H9 (cell line): ENCODE data around the gene TMEM186. TPM values are rescaled to one million over a fixed set of nuclear protein-coding genes. Genes with fewer than 3 reads are reported as not detected.

Source experiments
- DNase-seq: peaks from one replicate; pipeline ENCODE4 v3.0.0-alpha.2; 2017
- H2AFZ ChIP-seq: one replicate; pipeline ENCODE4 v1.6.1; 2013; ENCODE audit warnings: mild to moderate bottlenecking, low read length, control low read depth, moderate library complexity
- H2AK5ac ChIP-seq: 2 replicates; pipeline ENCODE4 v1.6.1; 2013; ENCODE audit warnings: low read length, control low read depth, mixed read lengths; ENCODE audit not compliant: insufficient read length
- H2BK120ac ChIP-seq: one replicate; pipeline ENCODE4 v1.6.1; 2013; ENCODE audit warnings: low read depth, mild to moderate bottlenecking, low read length, control low read depth, inconsistent platforms; ENCODE audit not compliant: poor library complexity, severe bottlenecking
- H2BK12ac ChIP-seq: 2 replicates; pipeline ENCODE4 v1.6.1; 2013; ENCODE audit warnings: low read length, control low read depth, mixed read lengths, low read depth; ENCODE audit not compliant: insufficient read length
- H2BK15ac ChIP-seq: 2 replicates; pipeline ENCODE4 v1.6.1; 2013; ENCODE audit warnings: low read depth, low read length, control low read depth
- H2BK20ac ChIP-seq: one replicate; pipeline ENCODE4 v1.6.1; 2013; ENCODE audit warnings: low read depth, mild to moderate bottlenecking, low read length, control low read depth, inconsistent platforms; ENCODE audit not compliant: poor library complexity, severe bottlenecking
- H2BK5ac ChIP-seq: 2 replicates; pipeline ENCODE4 v1.6.1; 2013; ENCODE audit warnings: low read length, control low read depth, mixed read lengths; ENCODE audit not compliant: insufficient read length
- H3K14ac ChIP-seq: 2 replicates; pipeline ENCODE4 v1.6.1; 2013; ENCODE audit warnings: low read length, control low read depth; ENCODE audit not compliant: insufficient read depth
- H3K18ac ChIP-seq: 2 replicates; pipeline ENCODE4 v1.6.1; 2013; ENCODE audit warnings: low read depth, mild to moderate bottlenecking, mixed read lengths, low read length, control low read depth; ENCODE audit not compliant: insufficient read length
- H3K23ac ChIP-seq: 2 replicates; pipeline ENCODE4 v1.6.1; 2013; ENCODE audit warnings: low read length, control low read depth, mixed read lengths, low read depth; ENCODE audit not compliant: insufficient read length
- H3K23me2 ChIP-seq: 2 replicates; pipeline ENCODE4 v1.6.1; 2013; ENCODE audit warnings: low read depth, mild to moderate bottlenecking, mixed read lengths, low read length, control low read depth; ENCODE audit not compliant: insufficient read length, poor library complexity, severe bottlenecking
- H3K27ac ChIP-seq: 2 replicates; pipeline ENCODE4 v1.5.1; 2013; ENCODE audit warnings: low read length, control low read depth, mixed read lengths, low read depth; ENCODE audit not compliant: insufficient read length
- H3K27me3 ChIP-seq: 2 replicates; pipeline ENCODE4 v1.6.1; 2013; ENCODE audit warnings: low read length, control low read depth, inconsistent platforms; ENCODE audit not compliant: insufficient read depth
- H3K4ac ChIP-seq: 2 replicates; pipeline ENCODE4 v1.6.1; 2013; ENCODE audit warnings: low read depth, mild to moderate bottlenecking, control low read depth, inconsistent platforms, low read length, moderate library complexity
- H3K4me1 ChIP-seq: 2 replicates; pipeline ENCODE4 v1.6.1; 2013; ENCODE audit warnings: low read length, control low read depth, inconsistent platforms; ENCODE audit not compliant: insufficient read depth
- H3K4me2 ChIP-seq: 2 replicates; pipeline ENCODE4 v1.6.1; 2013; ENCODE audit warnings: low read length, control low read depth, mixed read lengths; ENCODE audit not compliant: insufficient read length, insufficient read depth
- H3K56ac ChIP-seq: 2 replicates; pipeline ENCODE4 v1.6.1; 2013; ENCODE audit warnings: low read depth, mild to moderate bottlenecking, mixed read lengths, low read length, control low read depth; ENCODE audit not compliant: insufficient read length
- H3K79me1 ChIP-seq: 2 replicates; pipeline ENCODE4 v1.6.1; 2013; ENCODE audit warnings: low read depth, mild to moderate bottlenecking, moderate library complexity, low read length, control low read depth, inconsistent platforms; ENCODE audit not compliant: insufficient read depth, poor library complexity, severe bottlenecking
- H3K79me2 ChIP-seq: 2 replicates; pipeline ENCODE4 v1.6.1; 2013; ENCODE audit warnings: low read length, control low read depth, inconsistent platforms; ENCODE audit not compliant: insufficient read depth
- H3K9ac ChIP-seq: 2 replicates; pipeline ENCODE4 v1.6.1; 2013; ENCODE audit warnings: low read length, control low read depth, mixed read lengths; ENCODE audit not compliant: insufficient read length; ENCODE audit errors: extremely low read depth
- H3K9me3 ChIP-seq: one replicate; pipeline ENCODE4 v1.6.1; 2013; ENCODE audit warnings: low read depth, low read length, inconsistent platforms; ENCODE audit not compliant: control insufficient read depth
- H3T11ph ChIP-seq: one replicate; pipeline ENCODE4 v1.6.1; 2013; ENCODE audit warnings: mild to moderate bottlenecking, low read length, control low read depth, inconsistent platforms
- H4K20me1 ChIP-seq: one replicate; pipeline ENCODE4 v1.6.1; 2013; ENCODE audit not compliant: control insufficient read depth, insufficient read length, insufficient read depth
- H4K5ac ChIP-seq: 2 replicates; pipeline ENCODE4 v1.6.1; 2013; ENCODE audit warnings: low read depth, mild to moderate bottlenecking, mixed read lengths, low read length, control low read depth; ENCODE audit not compliant: insufficient read length
- H4K8ac ChIP-seq: replicated peaks from 2 replicates; pipeline ENCODE4 v1.6.1; 2013; ENCODE audit warnings: low read length, control low read depth, mixed read lengths, low read depth; ENCODE audit not compliant: insufficient read length
- H4K91ac ChIP-seq: 2 replicates; pipeline ENCODE4 v1.6.1; 2013; ENCODE audit warnings: low read depth, mild to moderate bottlenecking, moderate library complexity, mixed read lengths, low read length, control low read depth; ENCODE audit not compliant: insufficient read length
- H3K27ac Mint-ChIP-seq, 3 experiments: 2 replicates in 2 of 3; 3 replicates in 1 of 3; pipeline ENCODE4 v1.8.0; 2020 to 2021; ENCODE audit warnings: mixed read lengths in 3 of 3, mild to moderate bottlenecking in 1 of 3, moderate library complexity in 1 of 3
- H3K27me3 Mint-ChIP-seq: 2 replicates; pipeline ENCODE4 v1.8.0; 2021; ENCODE audit warnings: low read depth, mild to moderate bottlenecking, moderate library complexity, mixed read lengths
- H3K36me3 Mint-ChIP-seq, 3 experiments: 2 replicates in 2 of 3; 3 replicates in 1 of 3; pipeline ENCODE4 v1.8.0; 2020 to 2021; ENCODE audit warnings: low read depth in 3 of 3, mixed read lengths in 3 of 3; ENCODE audit not compliant: insufficient read depth in 1 of 3
- H3K4me1 Mint-ChIP-seq, 2 experiments: 2 replicates each; pipeline ENCODE4 v1.8.0; 2020; ENCODE audit warnings: mixed read lengths in 2 of 2
- H3K4me3 Mint-ChIP-seq, 2 experiments: 2 replicates in 1 of 2; 3 replicates in 1 of 2; pipeline ENCODE4 v1.8.0; 2020 to 2021; ENCODE audit warnings: mild to moderate bottlenecking in 2 of 2, mixed read lengths in 2 of 2, moderate library complexity in 1 of 2
- H3K9me3 Mint-ChIP-seq, 2 experiments: 2 replicates in 1 of 2; 3 replicates in 1 of 2; pipeline ENCODE4 v1.8.0; 2020; ENCODE audit warnings: mild to moderate bottlenecking in 2 of 2, mixed read lengths in 2 of 2, moderate library complexity in 1 of 2
- WGBS: extraction: QIAGEN DNeasy Blood & Tissue Kit; methylation state at CpG from one replicate; pipeline ENCODE4 v1.1.7; 2013; ENCODE audit warnings: missing lambda C conversion rate, low lambda C conversion rate, mixed read lengths; ENCODE audit not compliant: insufficient read length; ENCODE audit errors: extremely low coverage; 5-methylcytosine and 5-hydroxymethylcytosine counted together
- total RNA-seq: library from RNA; stranded (reverse); gene quantifications from 2 replicates; pipeline ENCODE4 v1.2.1, GENCODE V29; 2021
- TF ChIP-seq, protein P1 (sequence below): fragments of 200-600 bp; sonication (generic); conservative IDR thresholded peaks from 3 replicates; pipeline ENCODE4 v1.8.0; 2021; ENCODE audit warnings: antibody characterized with exemption, mild to moderate bottlenecking

The TMEM186 gene
- total RNA-seq, 1 experiment from 2014 or later: 9.6 TPM

DNA sequence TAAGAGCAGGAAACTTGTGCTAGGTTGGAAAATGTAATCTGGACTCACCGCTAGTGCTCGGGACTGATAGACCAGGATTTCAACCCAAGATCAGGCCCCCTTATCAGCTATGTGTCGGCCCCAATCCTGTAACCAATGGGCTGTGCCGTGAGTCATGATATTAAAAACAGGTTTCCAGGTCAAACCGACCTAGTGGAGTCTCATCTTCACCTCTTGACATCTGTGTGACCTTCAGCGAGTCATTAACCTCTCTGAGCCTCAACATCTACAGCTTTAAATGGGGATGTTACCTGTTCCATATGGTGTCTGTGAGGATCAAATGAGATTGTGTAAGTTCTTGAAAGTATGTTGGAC is 712 bp upstream of the TMEM186 start:
- peak overlapping the region; percentile 98 for H3K4me2 ChIP-seq
- H4K8ac ChIP-seq: no peak overlapping the region
- no peaks in the 10 kb centered on the region for H3K27me3 ChIP-seq
- no peak overlapping the region for H2BK15ac ChIP-seq
- H3K18ac ChIP-seq: no peak overlapping the region
- H4K91ac ChIP-seq: no peak overlapping the region
- Mint-ChIP-seq H3K36me3 (peaks cover 13 to 38% (median 37%) of the 10 kb centered on the region in 3 experiments; a peak in 6 of 7 replicates), H3K9me3 (no peaks in the 10 kb centered on the region), H3K4me1 (peaks cover 16 to 19% of the 10 kb centered on the region in 2 experiments), H3K27ac (peak overlapping the region in 1 of 3 experiments; percentile 77; a peak in 3 of 7 replicates), H3K4me3 (peak overlapping the region; percentile 93 to 95), H3K27me3 (no peaks in the 10 kb centered on the region)
- no peak overlapping the region for H2BK120ac ChIP-seq
- no CpG with 5 or more reads among the region's 6 CpGs for WGBS
- 0 out of 2 replicates have a peak, but pooled peaks cover 2% of the 10 kb centered on the region for H3K4me1 ChIP-seq
- no peak overlapping the region for H3T11ph ChIP-seq
- H3K14ac ChIP-seq: no peak overlapping the region
- no peak overlapping the region for H2AFZ ChIP-seq
- no peaks in the 10 kb centered on the region for H4K20me1 ChIP-seq
- H3K79me2 ChIP-seq: peaks cover 18% of the 10 kb centered on the region
- H3K9ac ChIP-seq: peak overlapping the region; percentile 86
- no peak overlapping the region for H3K56ac ChIP-seq
- H3K23me2 ChIP-seq: peaks cover 4% of the 10 kb centered on the region
- H4K5ac ChIP-seq: no peak overlapping the region
- no peaks in the 10 kb centered on the region for H3K79me1 ChIP-seq
- H2AK5ac ChIP-seq: no peak overlapping the region
- H2BK5ac ChIP-seq: no peak overlapping the region
- no peak for DNase-seq
- H3K9me3 ChIP-seq: no peaks in the 10 kb centered on the region
- no peak overlapping the region for H3K27ac ChIP-seq
- H2BK20ac ChIP-seq: no peak overlapping the region
- no peak overlapping the region for H2BK12ac ChIP-seq
- TF ChIP-seq, protein P1, sequence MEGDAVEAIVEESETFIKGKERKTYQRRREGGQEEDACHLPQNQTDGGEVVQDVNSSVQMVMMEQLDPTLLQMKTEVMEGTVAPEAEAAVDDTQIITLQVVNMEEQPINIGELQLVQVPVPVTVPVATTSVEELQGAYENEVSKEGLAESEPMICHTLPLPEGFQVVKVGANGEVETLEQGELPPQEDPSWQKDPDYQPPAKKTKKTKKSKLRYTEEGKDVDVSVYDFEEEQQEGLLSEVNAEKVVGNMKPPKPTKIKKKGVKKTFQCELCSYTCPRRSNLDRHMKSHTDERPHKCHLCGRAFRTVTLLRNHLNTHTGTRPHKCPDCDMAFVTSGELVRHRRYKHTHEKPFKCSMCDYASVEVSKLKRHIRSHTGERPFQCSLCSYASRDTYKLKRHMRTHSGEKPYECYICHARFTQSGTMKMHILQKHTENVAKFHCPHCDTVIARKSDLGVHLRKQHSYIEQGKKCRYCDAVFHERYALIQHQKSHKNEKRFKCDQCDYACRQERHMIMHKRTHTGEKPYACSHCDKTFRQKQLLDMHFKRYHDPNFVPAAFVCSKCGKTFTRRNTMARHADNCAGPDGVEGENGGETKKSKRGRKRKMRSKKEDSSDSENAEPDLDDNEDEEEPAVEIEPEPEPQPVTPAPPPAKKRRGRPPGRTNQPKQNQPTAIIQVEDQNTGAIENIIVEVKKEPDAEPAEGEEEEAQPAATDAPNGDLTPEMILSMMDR: no peak
- no peak overlapping the region for H3K4ac ChIP-seq
- no peak overlapping the region for H3K23ac ChIP-seq
